SK-N-MC (cell line): ENCODE data around the gene TTC16.

Experiments used
- EZH2 ChIP-seq: fragments of 200-600 bp; sonication (generic); IDR thresholded peaks from one replicate; pipeline ENCODE4 v1.6.1; 2017; ENCODE audit warnings: antibody characterized with exemption
- FOXP2 ChIP-seq: optimal IDR thresholded peaks from 2 replicates; pipeline ENCODE3; 2011; ENCODE audit warnings: mild to moderate bottlenecking, moderate library complexity; ENCODE audit not compliant: insufficient read depth; ENCODE audit errors: extremely low read length, control extremely low read depth
- POLR2AphosphoS5 ChIP-seq: IDR thresholded peaks from 2 replicates; pipeline ENCODE4 v1.6.1; 2012; ENCODE audit warnings: mild to moderate bottlenecking, low read depth, low read length, borderline replicate concordance

GRCh38 chr9:127776924-127777289 lies 61.0 kb downstream of the TTC16 start:
- no peak for TF ChIP-seq EZH2
- TF ChIP-seq POLR2AphosphoS5: no peak
- no peak for TF ChIP-seq FOXP2
